T-helper 22 cell (primary cell): ENCODE data around the gene RSPH6A.
A peak's percentile ranks its signal among the peaks of the same experiment; 100 is the strongest.
"Not testable (repeated sequence)": the region's sequence is repeated elsewhere in the genome, so short reads cannot be mapped to it uniquely, and the experiment has no call there.

Experiments
- DNase-seq: peaks from one replicate; pipeline ENCODE4 v3.0.0-alpha.2; 2020; ENCODE audit warnings: low read depth

Gene RSPH6A

GRCh38 chr19:45800070-45800553 is 15.0 kb downstream of the RSPH6A start:
- DNase-seq: no peak

- not testable (repeated sequence) for DNase-seq
Observed at GRCh38 chr19:45799541-45799940, 15.6 kb downstream of the RSPH6A start.

GRCh38 chr19:45798995-45799517 is 16.1 kb downstream of the RSPH6A start:
- DNase-seq: no peak

GRCh38 chr19:45794627-45795026 is 20.5 kb downstream of the RSPH6A start:
- DNase-seq: no peak

GRCh38 chr19:45793876-45794275 is 21.2 kb downstream of the RSPH6A start:
- DNase-seq: no peak

GRCh38 chr19:45793178-45793564 is 21.9 kb downstream of the RSPH6A start:
- no peak for DNase-seq

- DNase-seq: peak; percentile 97
Observed at GRCh38 chr19:45792470-45793177, 22.5 kb downstream of the RSPH6A start, which contains the start of gene DMWD. TSS of gene DMWD (minus strand) at chr19:45792845. CDS start at chr19:45792756, 89 bp downstream.

GRCh38 chr19:45791744-45792469 is 23.2 kb downstream of the RSPH6A start:
- no peak for DNase-seq

- DNase-seq: no peak
Observed at GRCh38 chr19:45790942-45791341, 24.2 kb downstream of the RSPH6A start.

- no peak for DNase-seq
Observed at GRCh38 chr19:45789035-45789786, 25.9 kb downstream of the RSPH6A start.

GRCh38 chr19:45786533-45786894 is 28.6 kb downstream of the RSPH6A start:
- DNase-seq: no peak

GRCh38 chr19:45785781-45786532 is 29.2 kb downstream of the RSPH6A start:
- DNase-seq: no peak

- DNase-seq: no peak
Observed at GRCh38 chr19:45785097-45785496, 30.0 kb downstream of the RSPH6A start.

- DNase-seq: no peak
Observed at GRCh38 chr19:45784096-45784495, 31.0 kb downstream of the RSPH6A start.

- DNase-seq: no peak
Observed at GRCh38 chr19:45782820-45783785, 32.0 kb downstream of the RSPH6A start.

GRCh38 chr19:45782162-45782691 is 32.9 kb downstream of the RSPH6A start, which contains the start of gene DMPK:
TSS of gene DMPK (minus strand) at chr19:45782490. CDS start at chr19:45782352, 138 bp downstream.
- DNase-seq: no peak

GRCh38 chr19:45781214-45782161 is 33.6 kb downstream of the RSPH6A start:
- DNase-seq: no peak

GRCh38 chr19:45780448-45781213 is 34.5 kb downstream of the RSPH6A start:
- no peak for DNase-seq
